ENCODE data around the gene MAP3K8. TPM values are rescaled to one million over a fixed set of nuclear protein-coding genes. Genes with fewer than 3 reads are reported as not detected.
A peak's percentile ranks its signal among the peaks of the same experiment; 100 is the strongest.

Gene MAP3K8
- total RNA-seq, 6 experiments from 2014 or later = 1.3 to 4.2 (median 1.8) TPM

DNA sequence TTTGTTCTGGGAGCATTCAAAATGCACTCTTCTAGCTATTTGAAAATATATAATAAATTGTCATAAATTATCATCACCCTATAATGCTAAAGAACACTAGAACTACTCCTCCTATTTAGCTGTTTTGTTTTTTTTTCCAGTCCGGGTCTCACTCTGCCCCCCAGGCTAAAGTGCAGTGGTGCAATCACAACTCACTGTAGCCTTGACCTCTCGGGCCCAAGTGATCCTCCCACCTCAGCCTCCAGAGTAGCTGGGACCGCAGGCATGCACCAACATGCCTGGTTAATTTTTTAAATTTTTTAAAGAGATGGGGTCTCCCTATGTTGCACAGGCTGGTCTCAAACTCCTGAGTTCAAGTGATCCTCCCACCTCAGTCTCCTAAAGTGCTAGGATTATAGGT, 43.8 kb upstream of the MAP3K8 start:
- H3K9me3 Mint-ChIP-seq = no peaks in the 10 kb centered on the region
- TF ChIP-seq, protein P1, sequence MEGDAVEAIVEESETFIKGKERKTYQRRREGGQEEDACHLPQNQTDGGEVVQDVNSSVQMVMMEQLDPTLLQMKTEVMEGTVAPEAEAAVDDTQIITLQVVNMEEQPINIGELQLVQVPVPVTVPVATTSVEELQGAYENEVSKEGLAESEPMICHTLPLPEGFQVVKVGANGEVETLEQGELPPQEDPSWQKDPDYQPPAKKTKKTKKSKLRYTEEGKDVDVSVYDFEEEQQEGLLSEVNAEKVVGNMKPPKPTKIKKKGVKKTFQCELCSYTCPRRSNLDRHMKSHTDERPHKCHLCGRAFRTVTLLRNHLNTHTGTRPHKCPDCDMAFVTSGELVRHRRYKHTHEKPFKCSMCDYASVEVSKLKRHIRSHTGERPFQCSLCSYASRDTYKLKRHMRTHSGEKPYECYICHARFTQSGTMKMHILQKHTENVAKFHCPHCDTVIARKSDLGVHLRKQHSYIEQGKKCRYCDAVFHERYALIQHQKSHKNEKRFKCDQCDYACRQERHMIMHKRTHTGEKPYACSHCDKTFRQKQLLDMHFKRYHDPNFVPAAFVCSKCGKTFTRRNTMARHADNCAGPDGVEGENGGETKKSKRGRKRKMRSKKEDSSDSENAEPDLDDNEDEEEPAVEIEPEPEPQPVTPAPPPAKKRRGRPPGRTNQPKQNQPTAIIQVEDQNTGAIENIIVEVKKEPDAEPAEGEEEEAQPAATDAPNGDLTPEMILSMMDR (IDR thresholded peaks at IDR 0.05) = no peak
- H3K27me3 Mint-ChIP-seq (ENCODE audit: insufficient read depth) = peaks cover 35% of the 10 kb centered on the region
- peaks cover 21% of the 10 kb centered on the region for H3K4me1 Mint-ChIP-seq (ENCODE audit: low read depth)
- DNase-seq = no peak
- H3K4me3 Mint-ChIP-seq = no peak overlapping the region
- no peak overlapping the region for H3K27ac Mint-ChIP-seq
- no peaks in the 10 kb centered on the region for H3K36me3 Mint-ChIP-seq (ENCODE audit: low read depth)

DNA sequence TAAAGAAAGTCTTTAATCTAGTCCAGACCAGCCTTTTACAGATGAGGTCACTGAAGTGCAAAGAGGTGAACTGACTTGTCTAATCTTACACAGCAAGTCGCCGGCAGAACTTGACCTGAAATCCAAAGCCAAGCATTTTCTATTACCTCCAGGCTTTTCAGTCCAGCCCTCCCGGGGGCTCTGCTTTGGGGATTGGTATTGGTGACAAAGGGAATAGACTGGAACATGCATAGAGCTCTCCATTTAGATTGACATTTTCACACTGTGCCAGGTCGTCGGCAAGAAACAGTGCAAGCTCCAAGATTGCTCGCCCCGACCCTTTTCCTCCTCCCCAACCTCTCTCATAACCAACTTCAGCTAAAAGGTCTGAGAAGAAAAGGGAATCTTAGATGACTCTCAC, 42.7 kb upstream of the MAP3K8 start:
- DNase-seq = no peak
- H3K27me3 Mint-ChIP-seq (ENCODE audit: insufficient read depth) = peaks cover 35% of the 10 kb centered on the region
- TF ChIP-seq, protein P1 (IDR thresholded peaks at IDR 0.05) = no peak
- no peak overlapping the region for H3K27ac Mint-ChIP-seq
- H3K9me3 Mint-ChIP-seq = no peaks in the 10 kb centered on the region
- peaks cover 21% of the 10 kb centered on the region for H3K4me1 Mint-ChIP-seq (ENCODE audit: low read depth)
- H3K36me3 Mint-ChIP-seq (ENCODE audit: low read depth) = no peaks in the 10 kb centered on the region
- H3K4me3 Mint-ChIP-seq = no peak overlapping the region

DNA sequence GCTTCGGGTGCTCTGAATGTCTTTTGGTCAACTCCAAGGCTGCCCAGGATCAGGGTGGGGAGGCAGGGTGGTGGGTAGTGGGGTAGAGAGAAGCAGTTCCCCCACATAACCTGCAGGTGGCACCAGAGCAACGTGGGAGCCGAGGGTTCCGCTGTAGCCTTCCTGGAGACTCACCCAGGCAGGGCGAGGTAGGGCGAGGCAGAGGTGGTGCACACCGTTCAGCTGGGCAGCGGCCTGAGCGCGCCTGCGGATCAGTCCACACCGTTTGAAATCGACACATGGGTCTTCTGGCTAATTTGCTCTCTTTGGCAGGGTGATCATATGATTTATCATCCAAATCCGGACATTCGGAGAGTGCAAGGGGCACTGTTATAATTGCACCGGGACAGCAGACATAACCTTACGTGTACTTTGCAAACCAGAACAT, 41.4 kb upstream of the MAP3K8 start:
- peak; percentile 21 for DNase-seq
- Mint-ChIP-seq H3K27me3 (ENCODE audit: insufficient read depth) (peaks cover 37% of the 10 kb centered on the region), H3K4me1 (ENCODE audit: low read depth) (peaks cover 13% of the 10 kb centered on the region), H3K36me3 (ENCODE audit: low read depth) (no peaks in the 10 kb centered on the region), H3K27ac (no peak overlapping the region), H3K4me3 (no peak overlapping the region), H3K9me3 (no peaks in the 10 kb centered on the region)
- TF ChIP-seq, protein P1 (IDR thresholded peaks at IDR 0.05) = peak; percentile 94

DNA sequence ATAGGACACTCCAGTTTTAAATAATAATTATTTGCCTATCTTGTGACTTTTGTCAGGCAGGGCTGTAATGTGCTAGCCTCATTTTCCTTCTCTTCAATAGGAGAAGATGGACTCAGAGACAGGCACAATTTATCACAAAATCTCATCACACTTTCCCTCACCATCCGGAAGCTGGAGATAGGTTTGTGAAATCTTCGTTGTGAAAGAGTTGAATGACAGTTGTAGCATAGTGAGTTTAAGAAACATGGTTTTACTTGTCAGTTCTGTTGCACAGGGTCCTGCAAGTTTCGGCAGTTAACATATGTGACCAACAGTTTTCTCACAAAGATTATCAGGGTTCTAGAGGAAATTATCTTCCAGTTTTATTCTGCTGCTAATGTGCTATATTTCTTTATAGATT, 37.7 kb upstream of the MAP3K8 start:
- no peak overlapping the region for H3K27ac Mint-ChIP-seq
- DNase-seq = no peak
- H3K9me3 Mint-ChIP-seq = no peaks in the 10 kb centered on the region
- H3K27me3 Mint-ChIP-seq (ENCODE audit: insufficient read depth) = peaks cover 36% of the 10 kb centered on the region
- TF ChIP-seq, protein P1 (IDR thresholded peaks at IDR 0.05) = no peak
- peaks cover 5% of the 10 kb centered on the region for H3K4me1 Mint-ChIP-seq (ENCODE audit: low read depth)
- no peak overlapping the region for H3K4me3 Mint-ChIP-seq
- H3K36me3 Mint-ChIP-seq (ENCODE audit: low read depth) = no peaks in the 10 kb centered on the region

DNA sequence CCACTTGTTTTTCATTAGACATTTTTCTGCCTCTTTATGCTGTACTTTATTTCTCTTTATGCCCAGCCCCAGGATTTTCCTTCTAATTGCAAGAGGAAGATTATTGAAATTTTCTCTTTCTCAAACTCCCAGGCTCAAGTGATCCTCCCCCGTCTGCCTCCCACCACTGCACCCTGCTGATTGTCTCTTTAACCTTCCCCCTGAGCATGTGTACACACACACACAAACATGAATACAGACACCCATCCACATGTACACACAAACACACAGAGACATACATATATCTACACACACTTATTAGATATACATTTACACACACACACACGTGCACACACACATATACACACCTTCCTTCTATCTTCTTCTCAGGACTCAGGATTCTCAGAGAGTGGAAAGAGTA, 37.3 kb upstream of the MAP3K8 start:
- TF ChIP-seq, protein P1 (IDR thresholded peaks at IDR 0.05) = no peak
- H3K27me3 Mint-ChIP-seq (ENCODE audit: insufficient read depth) = peaks cover 40% of the 10 kb centered on the region
- H3K36me3 Mint-ChIP-seq (ENCODE audit: low read depth) = no peaks in the 10 kb centered on the region
- H3K4me1 Mint-ChIP-seq (ENCODE audit: low read depth) = peaks cover 5% of the 10 kb centered on the region
- H3K4me3 Mint-ChIP-seq = no peak overlapping the region
- DNase-seq = no peak
- H3K9me3 Mint-ChIP-seq = no peaks in the 10 kb centered on the region
- H3K27ac Mint-ChIP-seq = no peak overlapping the region

DNA sequence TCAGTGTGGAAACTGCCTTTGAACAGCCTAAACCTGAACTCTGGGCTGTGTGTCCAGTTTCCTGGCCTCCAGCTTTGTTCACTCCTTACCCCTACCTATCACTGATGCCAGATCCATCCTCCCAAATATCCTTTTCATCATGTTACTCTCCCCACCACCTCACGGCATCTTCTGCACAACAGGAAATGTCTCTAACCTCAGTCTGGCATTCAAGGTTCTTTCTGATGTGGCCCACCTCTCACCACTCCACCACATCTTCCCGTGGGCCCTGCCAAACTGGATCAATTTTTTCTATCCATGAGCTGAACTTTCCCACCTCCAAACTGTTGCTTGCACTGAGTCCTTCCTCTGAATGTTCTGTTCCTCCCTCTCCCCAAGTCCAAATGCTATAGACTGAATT, 35.8 kb upstream of the MAP3K8 start:
- Mint-ChIP-seq H3K4me3 (no peak overlapping the region), H3K36me3 (ENCODE audit: low read depth) (no peaks in the 10 kb centered on the region), H3K27me3 (ENCODE audit: insufficient read depth) (peaks cover 44% of the 10 kb centered on the region), H3K9me3 (no peaks in the 10 kb centered on the region), H3K27ac (no peak overlapping the region), H3K4me1 (ENCODE audit: low read depth) (no peaks in the 10 kb centered on the region)
- TF ChIP-seq, protein P1 (IDR thresholded peaks at IDR 0.05) = no peak
- no peak for DNase-seq

All from HFFc6 (cell line).